Activated CD4-positive, alpha-beta memory T cell treated with anti-CD3 and anti-CD28 coated beads, Interleukin-2, amount 10 ng/mL, durations not matched to agents 7 days and 5 days (primary cell): ENCODE measurements around the gene UBA52. TPM values are rescaled to one million over a fixed set of nuclear protein-coding genes. Genes with fewer than 3 reads are reported as not detected.
"Not testable (repeated sequence)": the region's sequence is repeated elsewhere in the genome, so short reads cannot be mapped to it uniquely, and the experiment has no call there.

ENCODE experiments used
- CTCF ChIA-PET: fragments of 350-600 bp; sonication (Branson Sonifier 250); formaldehyde crosslinking; loops from one replicate; lab custom pipeline; 2021; ENCODE audit warnings: antibody characterized with exemption, inconsistent platforms; lab: Charles Lee
- POLR2A ChIA-PET: fragments of 350-600 bp; sonication (Branson Sonifier 250); formaldehyde crosslinking; loops from one replicate; lab custom pipeline; 2021; ENCODE audit warnings: antibody characterized with exemption; lab: Charles Lee
- DNase-seq: peaks from one replicate; pipeline ENCODE4 v3.0.0-alpha.2; 2020
- H3K27ac Mint-ChIP-seq: one replicate; pipeline ENCODE4 v1.8.0; 2021; ENCODE audit warnings: mild to moderate bottlenecking, mixed read lengths
- H3K27me3 Mint-ChIP-seq: one replicate; pipeline ENCODE4 v1.8.0; 2021; ENCODE audit warnings: mixed read lengths
- H3K36me3 Mint-ChIP-seq: one replicate; pipeline ENCODE4 v1.8.0; 2021; ENCODE audit warnings: low read depth, mixed read lengths
- H3K4me1 Mint-ChIP-seq: one replicate; pipeline ENCODE4 v1.8.0; 2021; ENCODE audit warnings: mixed read lengths
- H3K4me3 Mint-ChIP-seq: one replicate; pipeline ENCODE4 v1.8.0; 2021; ENCODE audit warnings: mild to moderate bottlenecking, mixed read lengths
- H3K9me3 Mint-ChIP-seq: one replicate; pipeline ENCODE4 v1.8.0; 2021; ENCODE audit warnings: mixed read lengths
- total RNA-seq, 2 experiments: library from RNA; stranded (reverse); gene quantifications; one replicate each; pipeline ENCODE4 v1.2.3, GENCODE V29; 2021

The UBA52 gene
- total RNA-seq, 2 experiments from 2014 or later, result 1,374 to 1,409 TPM

DNA sequence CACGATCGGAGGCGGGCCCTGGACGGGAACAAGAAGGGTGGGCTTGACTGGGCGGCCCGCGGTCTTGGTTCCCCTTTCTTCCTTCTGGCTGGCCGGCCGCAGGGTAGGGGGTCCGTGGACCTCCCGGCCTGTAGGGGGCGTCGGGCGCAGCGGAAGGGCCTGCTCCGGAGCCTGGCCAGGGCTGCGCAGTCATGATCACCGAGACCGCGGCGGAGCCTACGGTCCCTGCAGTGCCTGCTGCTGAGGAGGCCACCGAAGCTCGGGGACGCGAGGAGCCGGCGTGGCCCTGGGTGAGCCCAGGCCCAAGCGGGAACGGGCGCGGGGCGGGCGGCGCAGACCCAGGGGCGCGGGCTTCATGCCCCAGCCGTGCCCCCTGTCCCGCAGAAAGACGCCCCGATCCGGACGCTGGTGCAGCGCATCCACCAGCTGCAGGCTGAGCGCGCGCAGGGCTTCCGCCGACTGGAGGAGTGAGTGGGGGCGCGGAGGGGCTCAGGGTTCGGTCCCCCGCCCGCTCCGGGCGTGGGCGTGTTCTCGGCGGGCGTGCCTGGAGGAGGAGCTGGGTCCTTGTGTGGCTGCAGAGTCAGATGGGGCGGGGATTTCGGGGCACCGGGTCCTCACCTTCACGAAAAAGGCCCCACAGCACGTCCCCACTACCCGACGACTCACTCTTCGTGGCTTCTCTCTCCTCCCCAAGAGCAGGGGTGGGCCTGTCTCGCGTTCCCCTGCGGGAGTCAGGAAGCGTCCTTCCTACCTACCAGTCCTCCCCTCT lies 17.1 kb downstream of the UBA52 start, which contains the start of gene REX1BD:
Gene REX1BD (plus strand): TSS at position 188 of the 769 bp plus-strand sequence. CDS start 4 bp downstream, at position 192.
- POLR2A ChIA-PET, result interaction anchor here (0.7 to 6.5 kb wide), 22 partner anchors 11 to 331 kb away, joined by 3 to 114 read pairs (median 4); partner anchors contain the start of genes COPE, DDX49, ELL and FKBP8
- peaks cover 14% of the 10 kb centered on the region for H3K36me3 Mint-ChIP-seq
- peak within 1 kb of the TSS; percentile 90 for H3K27ac Mint-ChIP-seq
- H3K4me3 Mint-ChIP-seq, result peak within 1 kb of the TSS; percentile 85
- H3K9me3 Mint-ChIP-seq, result no peaks in the 10 kb centered on the region
- CTCF ChIA-PET, result interaction anchor here (0.7 to 5.7 kb wide), 34 partner anchors 8 to 331 kb away, joined by 3 to 63 read pairs (median 5); partner anchors contain the start of genes COPE, DDX49, ELL and FKBP8
- H3K27me3 Mint-ChIP-seq, result peaks cover 2% of the 10 kb centered on the region
- H3K4me1 Mint-ChIP-seq, result peaks cover 49% of the 10 kb centered on the region
- DNase-seq, result peak; percentile 83

DNA sequence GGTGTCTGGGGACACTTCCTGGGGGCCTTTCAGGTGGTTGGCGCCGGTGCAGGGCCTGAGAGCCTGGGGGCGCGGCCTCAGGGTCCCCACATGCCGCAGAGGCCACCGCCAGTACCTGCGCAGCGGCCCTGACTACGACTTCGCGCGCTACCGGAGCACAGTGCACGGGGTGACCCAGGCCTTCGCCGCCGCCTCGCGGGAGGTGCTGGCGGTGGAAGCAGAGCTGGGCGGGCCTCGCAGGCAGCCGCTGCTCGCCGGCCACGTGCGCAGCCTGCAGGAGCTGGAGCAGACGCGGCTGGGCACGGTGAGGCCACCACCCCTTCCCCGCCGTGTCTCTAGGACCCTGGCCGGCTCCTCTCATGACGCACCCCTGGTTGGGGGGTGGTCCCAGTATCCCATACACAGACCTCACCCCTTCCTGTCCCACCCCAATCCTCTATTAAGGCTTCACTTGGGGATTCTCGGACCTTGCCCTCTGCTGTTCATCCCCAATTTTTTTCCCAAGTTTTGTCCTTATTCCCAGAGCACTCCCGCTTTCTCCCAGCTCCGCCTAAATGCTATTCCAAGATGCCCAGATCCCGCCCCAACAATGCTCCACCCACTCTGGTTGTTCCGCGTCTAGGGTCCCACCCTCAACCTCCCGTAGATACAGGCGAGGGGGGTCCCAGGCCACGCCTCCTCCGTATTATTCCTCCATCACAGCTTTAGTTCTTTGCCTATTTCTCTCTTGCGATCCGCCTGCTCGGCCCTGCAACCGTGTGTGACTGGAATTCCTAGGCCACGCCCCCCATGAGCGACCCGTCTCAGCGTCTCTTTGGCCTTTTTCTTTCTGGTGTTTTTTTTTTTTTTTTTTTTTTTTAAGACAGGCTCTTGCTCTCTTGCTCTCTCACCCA lies 18.0 kb downstream of the UBA52 start:
- Mint-ChIP-seq H3K4me3 (peak overlapping the region; percentile 85), H3K36me3 (peaks cover 14% of the 10 kb centered on the region), H3K27me3 (peaks cover under 1% of the 10 kb centered on the region), H3K4me1 (peaks cover 46% of the 10 kb centered on the region), H3K9me3 (no peaks in the 10 kb centered on the region), H3K27ac (peak overlapping the region; percentile 90)
- ChIA-PET CTCF (interaction anchor here (0.6 to 5.7 kb wide), 35 partner anchors 9 to 350 kb away, joined by 3 to 63 read pairs (median 4); partner anchors contain the start of genes COPE, DDX49, ELL and FKBP8), POLR2A (interaction anchor here (0.7 to 6.5 kb wide), 22 partner anchors 12 to 838 kb away, joined by 3 to 114 read pairs (median 4); partner anchors contain the start of genes COPE, DDX49, ELL and FCHO1)
- peak; percentile 79 for DNase-seq

DNA sequence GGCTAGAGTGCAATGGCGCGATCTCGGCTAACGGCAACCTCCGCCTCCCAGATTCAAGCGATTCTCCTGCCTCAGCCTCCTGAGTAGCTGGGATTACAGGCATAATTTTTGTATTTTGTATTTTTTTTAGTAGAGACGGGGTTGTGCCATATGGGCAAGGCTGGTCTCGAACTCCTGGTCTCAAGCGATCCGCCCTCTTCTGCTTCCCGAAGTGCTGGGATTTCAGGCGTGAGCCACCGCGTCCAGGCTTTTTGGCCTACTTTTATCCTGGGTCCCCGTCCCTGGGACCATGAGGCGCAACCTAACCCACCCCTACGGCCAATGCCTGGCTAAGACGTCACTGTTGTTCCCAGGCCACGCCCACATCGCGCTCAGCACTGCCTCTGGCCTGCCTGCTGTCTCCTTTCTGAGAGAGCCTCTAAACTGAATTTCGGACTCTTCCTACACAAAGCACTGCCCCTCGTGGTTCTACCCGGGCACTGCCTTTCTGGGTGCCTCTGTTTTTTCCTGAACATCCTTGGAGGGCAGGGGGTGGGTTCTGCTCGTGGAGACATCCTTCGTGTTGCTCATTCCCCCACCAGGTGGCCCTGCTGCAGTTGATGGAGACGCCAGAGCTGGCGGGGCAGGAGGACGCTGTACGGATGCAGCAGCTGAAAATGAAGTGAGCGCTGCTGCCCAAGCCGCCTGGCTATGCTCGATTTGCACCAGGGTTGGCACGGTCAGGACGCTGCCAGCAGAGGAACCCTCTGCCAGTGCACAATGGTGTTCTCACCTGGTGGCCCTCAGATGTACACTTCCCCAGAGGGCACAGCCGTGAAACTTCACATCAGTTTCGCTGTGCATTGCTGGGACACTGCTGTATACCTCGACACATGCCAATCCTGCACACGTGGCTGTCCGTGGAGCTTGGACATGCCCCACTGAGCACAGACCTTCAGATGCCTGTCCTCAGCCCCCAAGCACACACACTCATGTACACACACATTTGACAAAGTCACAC lies 18.9 kb downstream of the UBA52 start:
- Mint-ChIP-seq H3K4me1 (peaks cover 45% of the 10 kb centered on the region), H3K4me3 (peak overlapping the region; percentile 85), H3K9me3 (no peaks in the 10 kb centered on the region), H3K27me3 (peaks cover 4% of the 10 kb centered on the region), H3K27ac (no peak overlapping the region), H3K36me3 (peaks cover 14% of the 10 kb centered on the region)
- ChIA-PET POLR2A (interaction anchor here (1.3 to 6.5 kb wide), 8 partner anchors 18 to 329 kb away, joined by 3 to 114 read pairs (median 26); partner anchors contain the start of genes COPE, DDX49, ELL and FKBP8), CTCF (interaction anchor here (0.7 to 5.7 kb wide), 8 partner anchors 18 to 351 kb away, joined by 3 to 63 read pairs (median 6); partner anchors contain the start of genes ELL and UBA52)
- DNase-seq, result no peak

DNA sequence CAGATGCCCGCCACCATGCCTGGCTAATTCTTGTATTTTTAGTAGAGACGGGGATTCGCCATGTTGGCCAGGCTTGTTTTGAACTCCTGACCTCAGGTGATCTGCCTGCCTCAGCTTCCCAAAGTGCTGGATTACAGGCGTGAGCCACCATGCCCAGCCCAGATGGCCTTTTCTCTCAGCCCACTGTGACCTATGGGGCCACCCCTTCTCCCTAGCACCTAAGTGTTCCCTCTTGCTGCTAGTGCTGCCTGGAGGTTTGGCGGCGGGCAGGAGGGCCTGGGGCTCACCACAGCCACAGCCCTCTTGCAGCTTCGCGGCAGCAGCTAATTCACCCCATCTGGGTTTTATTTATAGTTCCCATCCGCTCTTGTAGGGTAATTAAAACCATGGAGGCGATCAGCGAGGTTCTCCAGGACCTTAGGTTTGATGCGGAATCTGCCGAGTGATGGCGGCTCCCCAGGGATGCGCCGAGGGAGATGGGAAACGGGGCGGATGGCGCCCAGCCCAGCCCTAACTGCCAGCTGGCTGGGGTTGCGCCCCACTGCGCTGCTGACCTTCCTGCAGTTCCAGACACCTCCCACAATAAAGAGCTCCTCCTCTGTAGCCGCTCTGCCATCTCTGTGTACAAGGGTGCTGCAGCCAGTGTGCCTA lies 20.2 kb downstream of the UBA52 start:
- no peak overlapping the region for H3K4me3 Mint-ChIP-seq

DNA sequence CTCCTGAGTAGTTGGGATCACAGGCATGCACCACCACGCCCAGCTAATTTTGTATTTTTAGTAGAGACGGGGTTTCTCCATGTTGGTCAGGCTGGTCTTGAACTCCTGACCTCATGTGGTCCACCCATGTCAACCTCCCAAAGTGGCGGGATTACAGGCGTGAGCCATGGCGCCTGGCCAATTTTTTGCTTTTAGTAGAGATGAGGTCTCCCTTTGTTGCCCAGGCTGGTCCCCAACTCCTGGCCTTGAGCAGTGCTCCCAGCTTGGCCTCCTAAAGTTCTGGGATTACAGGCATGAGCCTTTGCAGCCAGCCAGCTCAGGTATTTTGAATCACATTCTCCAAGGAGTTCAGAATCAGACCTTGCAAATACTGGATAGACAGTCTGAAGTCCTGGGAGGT lies 21.1 kb downstream of the UBA52 start:
- Mint-ChIP-seq H3K4me1 (peaks cover 32% of the 10 kb centered on the region), H3K36me3 (peaks cover 14% of the 10 kb centered on the region)
- H3K4me3 Mint-ChIP-seq, H3K9me3 Mint-ChIP-seq, H3K27ac Mint-ChIP-seq, H3K27me3 Mint-ChIP-seq, DNase-seq: not testable (repeated sequence)
- ChIA-PET CTCF (interaction anchor here (1.0 to 2.1 kb wide), 5 partner anchors 21 to 255 kb away, joined by 3 to 14 read pairs (median 3); partner anchors contain the start of gene UBA52), POLR2A (interaction anchor here (0.9 to 4.0 kb wide), 2 partner anchors 21 to 73 kb away, joined by 3 to 15 read pairs; partner anchors contain the start of gene UBA52)

More for the DNA sequence above, 20.2 kb downstream of the UBA52 start:
- Mint-ChIP-seq H3K4me1 (peaks cover 35% of the 10 kb centered on the region), H3K27ac (no peak overlapping the region), H3K9me3 (no peaks in the 10 kb centered on the region), H3K27me3 (peaks cover 7% of the 10 kb centered on the region), H3K36me3 (peaks cover 14% of the 10 kb centered on the region)
- CTCF ChIA-PET, result interaction anchor here (0.8 to 1.9 kb wide), 4 partner anchors 20 to 118 kb away, joined by 3 to 7 read pairs (median 4); partner anchors contain the start of gene UBA52
- no peak for DNase-seq
- POLR2A ChIA-PET, result interaction anchor here (4.0 kb wide), 1 partner anchor 20 kb away, joined by 15 read pairs; the partner anchor contains the start of gene UBA52

DNA sequence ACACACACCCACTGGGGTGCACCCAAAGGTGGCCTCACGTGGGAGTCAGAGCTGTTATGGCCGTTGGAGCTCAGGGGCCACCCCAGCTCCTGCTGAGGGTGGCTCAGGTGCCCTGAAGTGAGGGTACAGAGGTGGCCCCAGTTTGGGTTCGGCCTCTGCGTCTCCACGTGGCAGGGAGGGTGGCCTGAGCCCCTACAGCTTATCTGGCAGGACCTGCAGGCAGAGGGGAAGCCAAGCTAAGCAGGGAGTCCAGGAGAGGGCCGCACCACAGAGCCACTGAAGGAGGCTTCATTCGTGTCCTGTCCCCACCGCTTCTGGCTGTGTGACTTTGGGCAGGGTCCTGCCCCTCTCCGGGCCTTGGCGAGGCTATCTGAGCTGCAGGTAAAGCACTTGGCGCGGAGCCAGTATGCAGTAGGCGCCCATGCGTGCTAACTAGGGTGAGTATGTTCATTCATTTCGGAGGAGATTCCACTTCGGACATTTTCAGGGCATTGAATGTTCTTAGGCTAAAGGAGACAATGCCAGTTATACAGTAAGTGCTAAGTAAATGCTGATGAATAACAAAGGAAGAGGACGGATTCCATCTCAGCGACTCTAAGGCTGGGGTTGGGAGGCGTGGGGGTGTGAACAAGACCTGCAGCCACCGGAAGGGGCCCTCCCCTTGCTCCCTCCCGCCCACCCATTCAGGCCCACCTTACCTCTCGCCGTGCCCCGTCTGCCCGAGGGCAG lies 21.9 kb downstream of the UBA52 start:
- ChIA-PET CTCF (interaction anchor here (0.6 to 2.1 kb wide), 16 partner anchors 8 to 326 kb away, joined by 3 to 14 read pairs (median 4); partner anchors contain the start of genes COPE, DDX49, ELL and KXD1), POLR2A (interaction anchor here (0.6 to 4.0 kb wide), 6 partner anchors 8 to 74 kb away, joined by 3 to 15 read pairs (median 3); partner anchors contain the start of gene UBA52)
- Mint-ChIP-seq H3K4me1 (peaks cover 25% of the 10 kb centered on the region), H3K36me3 (peaks cover 14% of the 10 kb centered on the region), H3K9me3 (no peaks in the 10 kb centered on the region), H3K27me3 (peaks cover 7% of the 10 kb centered on the region), H3K27ac (no peak overlapping the region), H3K4me3 (no peak overlapping the region)
- DNase-seq, result no peak

DNA sequence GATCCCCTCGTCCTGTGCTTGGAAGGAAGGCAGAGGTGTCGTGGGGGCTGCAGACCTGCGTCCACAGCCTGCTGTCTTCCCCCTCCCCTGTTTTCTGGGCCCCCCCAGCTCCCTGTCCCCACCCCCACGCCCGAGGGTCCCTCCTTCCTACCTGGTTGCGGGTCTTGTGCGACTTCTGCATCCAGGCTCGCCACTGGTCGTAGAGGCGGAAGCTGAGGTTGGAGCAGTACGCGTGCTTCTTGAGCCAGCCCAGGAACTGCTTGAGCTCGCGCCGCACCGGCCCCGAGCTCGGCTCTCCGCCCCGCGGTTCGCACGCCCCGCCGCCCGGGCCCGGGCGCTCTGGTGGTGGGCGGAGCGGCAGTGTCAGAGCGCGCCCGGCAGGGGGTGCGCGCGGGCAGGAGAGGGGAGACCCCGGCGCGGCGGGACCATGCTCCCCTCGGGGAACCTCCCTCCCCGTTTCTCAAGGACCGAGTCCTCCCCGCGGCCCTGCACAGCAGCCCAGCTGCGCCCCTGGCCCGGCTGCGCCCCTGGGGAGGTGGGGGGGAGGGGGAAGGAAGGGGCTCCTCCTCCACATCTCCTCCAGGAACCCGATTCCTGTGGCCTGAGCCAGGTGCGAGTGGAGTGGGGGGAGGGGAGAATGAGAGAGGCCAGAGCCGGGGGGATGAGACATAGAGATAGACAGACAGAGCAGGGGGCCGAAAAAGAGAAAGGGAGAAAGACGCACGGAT lies 22.6 kb downstream of the UBA52 start:
- Mint-ChIP-seq H3K4me3 (no peak overlapping the region), H3K4me1 (peaks cover 25% of the 10 kb centered on the region), H3K9me3 (no peaks in the 10 kb centered on the region), H3K27ac (no peak overlapping the region), H3K27me3 (peaks cover 7% of the 10 kb centered on the region), H3K36me3 (peaks cover 14% of the 10 kb centered on the region)
- CTCF ChIA-PET, result interaction anchor here (0.6 to 2.1 kb wide), 15 partner anchors 9 to 325 kb away, joined by 3 to 14 read pairs (median 4); partner anchors contain the start of genes COPE, DDX49, ELL and KXD1
- POLR2A ChIA-PET, result interaction anchor here (0.8 to 4.0 kb wide), 4 partner anchors 9 to 73 kb away, joined by 3 to 15 read pairs (median 4); partner anchors contain the start of gene UBA52
- DNase-seq, result peak; percentile 69

DNA sequence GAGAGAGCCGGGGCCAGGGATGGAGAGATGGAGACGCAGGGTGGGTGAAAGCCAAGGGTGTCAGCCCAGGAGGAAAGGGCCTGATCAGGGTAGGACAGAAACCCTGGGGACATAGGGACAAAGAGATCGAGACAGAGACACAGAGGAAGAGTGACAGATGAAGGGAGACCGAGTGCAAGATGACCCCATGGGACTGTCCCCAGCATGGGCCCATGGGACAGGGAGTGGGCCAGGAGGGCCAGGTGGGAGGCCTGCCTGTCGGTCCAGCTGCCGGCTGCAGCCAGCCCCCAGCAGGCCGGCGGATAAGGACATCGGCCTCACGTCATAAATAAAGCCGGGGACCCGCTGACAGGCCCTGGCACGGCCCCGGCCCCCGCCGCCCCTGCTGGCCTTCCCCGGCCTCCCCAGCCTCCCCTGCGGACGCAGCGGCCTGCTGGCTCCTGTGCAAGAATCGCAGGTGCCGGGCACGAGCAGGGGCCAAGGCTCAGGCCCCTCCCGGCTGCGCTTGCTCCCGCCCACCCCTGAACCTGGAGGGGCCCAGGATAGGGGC lies 23.2 kb downstream of the UBA52 start:
- ChIA-PET CTCF (interaction anchor here (0.6 to 2.1 kb wide), 5 partner anchors 56 to 324 kb away, joined by 3 to 14 read pairs (median 5); partner anchors contain the start of genes COPE and DDX49), POLR2A (no interaction called here)
- H3K36me3 Mint-ChIP-seq, result peaks cover 10% of the 10 kb centered on the region
- H3K4me1 Mint-ChIP-seq, result peaks cover 21% of the 10 kb centered on the region
- H3K27ac Mint-ChIP-seq, result no peak overlapping the region
- H3K4me3 Mint-ChIP-seq, result no peak overlapping the region
- DNase-seq, result no peak
- H3K27me3 Mint-ChIP-seq, result peaks cover 7% of the 10 kb centered on the region
- H3K9me3 Mint-ChIP-seq, result no peaks in the 10 kb centered on the region

DNA sequence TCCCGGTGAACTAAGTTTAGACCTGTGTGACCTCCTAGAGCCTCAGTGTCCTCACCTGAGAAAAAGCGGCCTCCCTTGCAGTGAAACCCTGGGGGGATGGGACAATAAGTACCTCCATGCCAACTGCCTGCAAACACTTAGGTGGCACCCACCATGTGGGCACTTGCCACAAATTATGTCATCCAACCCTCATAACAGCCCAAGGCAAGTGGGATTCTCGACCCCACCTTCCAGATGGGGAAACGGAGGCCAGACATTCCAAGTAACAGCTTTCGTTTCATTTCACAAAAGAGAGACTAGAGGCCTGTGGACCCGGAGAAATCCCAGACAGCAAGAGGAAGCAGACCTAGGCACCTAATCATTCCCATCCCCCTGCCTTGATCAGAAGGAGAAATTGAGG lies 23.8 kb downstream of the UBA52 start:
- Mint-ChIP-seq H3K4me1 (peaks cover 17% of the 10 kb centered on the region), H3K4me3 (no peak overlapping the region), H3K27me3 (peaks cover 7% of the 10 kb centered on the region), H3K36me3 (peaks cover 7% of the 10 kb centered on the region), H3K27ac (no peak overlapping the region), H3K9me3 (no peaks in the 10 kb centered on the region)
- CTCF ChIA-PET, result interaction anchor here (0.6 kb wide), 2 partner anchors 57 to 248 kb away, joined by 3 to 6 read pairs; no protein-coding TSS in a partner anchor
- no peak for DNase-seq
- POLR2A ChIA-PET, result no interaction called here
